ENCODE measurements around the gene C8B. TPM values are rescaled to one million over a fixed set of nuclear protein-coding genes. Genes with fewer than 3 reads are reported as not detected.

The C8B gene
- polyA plus RNA-seq, 1 donor from 2014 or later: not detected

DNA sequence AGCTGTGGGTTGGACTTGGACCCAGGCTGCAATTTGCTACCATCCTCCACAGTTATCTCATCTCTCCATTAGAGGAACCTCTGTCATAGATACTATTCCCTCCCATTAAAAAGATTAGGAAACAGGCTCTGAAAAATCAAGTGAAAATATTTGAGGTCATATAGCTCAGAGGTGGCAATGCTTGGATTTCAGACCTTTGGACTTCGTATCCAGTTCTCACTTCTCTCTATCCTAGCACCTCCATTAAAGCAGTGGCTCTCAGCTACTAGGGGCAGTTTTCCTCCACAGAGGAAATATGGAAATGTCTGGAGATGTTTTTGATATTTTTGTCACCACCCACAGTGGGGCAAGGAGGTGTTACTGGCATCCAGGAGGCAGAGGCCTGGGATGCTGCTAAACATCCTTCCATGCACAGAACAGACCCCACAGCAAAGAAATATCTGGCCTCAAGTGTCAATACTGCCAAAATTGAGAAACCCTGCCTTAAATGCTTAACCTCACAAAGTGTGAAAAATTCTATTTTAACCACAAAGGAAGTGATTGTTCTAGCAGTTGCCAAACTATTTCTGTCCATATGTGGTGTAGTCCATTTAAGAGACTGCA, 57.1 kb downstream of the C8B start:
- no peak for TF ChIP-seq RAD21 (conservative IDR thresholded peaks at IDR 0.05)

DNA sequence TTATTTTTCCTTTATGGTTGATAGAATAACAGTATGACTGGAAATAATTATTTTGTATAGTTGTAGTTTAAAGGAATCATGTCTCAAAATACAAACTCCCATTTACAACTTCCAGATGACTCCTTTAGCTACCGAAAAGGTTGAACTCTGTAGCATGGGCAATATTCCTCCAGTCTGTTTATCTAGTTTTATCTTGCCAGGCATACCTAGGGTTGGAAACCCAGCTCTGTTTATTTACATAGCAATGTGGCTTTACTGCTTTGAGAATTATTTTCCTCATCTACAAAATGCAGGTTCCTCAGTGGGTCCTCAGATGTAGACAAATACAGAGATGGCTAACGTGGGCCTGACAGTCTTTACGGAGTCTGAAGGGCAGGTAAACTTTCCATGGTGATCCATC, 60.1 kb downstream of the C8B start:
- Histone ChIP-seq H2AFZ (ENCODE audit: low read depth, low read length) (no peak overlapping the region), H3K4me3 (ENCODE audit: low read length) (no peak overlapping the region), H3K4me2 (ENCODE audit: low read length) (no peak overlapping the region), H3F3A (ENCODE audit: insufficient read depth, low read length, poor library complexity, severe bottlenecking) (no peaks in the 10 kb centered on the region), H3K9me3 (ENCODE audit: low read length) (no peaks in the 10 kb centered on the region), H3K79me2 (replicated peaks; ENCODE audit: insufficient read depth, low read length) (no peaks in the 10 kb centered on the region), H3K27me3 (ENCODE audit: insufficient read depth, low read depth, low read length) (no peaks in the 10 kb centered on the region), H3K27ac (ENCODE audit: low read length) (no peak overlapping the region), H3K36me3 (ENCODE audit: insufficient read depth, low read length) (no peaks in the 10 kb centered on the region), H4K20me1 (ENCODE audit: insufficient read depth) (no peaks in the 10 kb centered on the region), H3K9me2 (ENCODE audit: insufficient read depth, low read length) (no peaks in the 10 kb centered on the region), H3K9ac (ENCODE audit: low read length) (no peak overlapping the region)
- no peak for TF ChIP-seq EP300 (conservative IDR thresholded peaks at IDR 0.05; ENCODE audit: poor library complexity, severe bottlenecking)
- no peak for TF ChIP-seq RAD21 (conservative IDR thresholded peaks at IDR 0.05)
- no peak for TF ChIP-seq SMC3 (conservative IDR thresholded peaks at IDR 0.05; ENCODE audit: poor library complexity)
- TF ChIP-seq POLR2AphosphoS5 (IDR thresholded peaks at IDR 0.05): no peak
- TF ChIP-seq, protein P1, sequence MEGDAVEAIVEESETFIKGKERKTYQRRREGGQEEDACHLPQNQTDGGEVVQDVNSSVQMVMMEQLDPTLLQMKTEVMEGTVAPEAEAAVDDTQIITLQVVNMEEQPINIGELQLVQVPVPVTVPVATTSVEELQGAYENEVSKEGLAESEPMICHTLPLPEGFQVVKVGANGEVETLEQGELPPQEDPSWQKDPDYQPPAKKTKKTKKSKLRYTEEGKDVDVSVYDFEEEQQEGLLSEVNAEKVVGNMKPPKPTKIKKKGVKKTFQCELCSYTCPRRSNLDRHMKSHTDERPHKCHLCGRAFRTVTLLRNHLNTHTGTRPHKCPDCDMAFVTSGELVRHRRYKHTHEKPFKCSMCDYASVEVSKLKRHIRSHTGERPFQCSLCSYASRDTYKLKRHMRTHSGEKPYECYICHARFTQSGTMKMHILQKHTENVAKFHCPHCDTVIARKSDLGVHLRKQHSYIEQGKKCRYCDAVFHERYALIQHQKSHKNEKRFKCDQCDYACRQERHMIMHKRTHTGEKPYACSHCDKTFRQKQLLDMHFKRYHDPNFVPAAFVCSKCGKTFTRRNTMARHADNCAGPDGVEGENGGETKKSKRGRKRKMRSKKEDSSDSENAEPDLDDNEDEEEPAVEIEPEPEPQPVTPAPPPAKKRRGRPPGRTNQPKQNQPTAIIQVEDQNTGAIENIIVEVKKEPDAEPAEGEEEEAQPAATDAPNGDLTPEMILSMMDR (IDR thresholded peaks at IDR 0.05; ENCODE audit: poor library complexity, severe bottlenecking): no peak
- TF ChIP-seq, protein P2, sequence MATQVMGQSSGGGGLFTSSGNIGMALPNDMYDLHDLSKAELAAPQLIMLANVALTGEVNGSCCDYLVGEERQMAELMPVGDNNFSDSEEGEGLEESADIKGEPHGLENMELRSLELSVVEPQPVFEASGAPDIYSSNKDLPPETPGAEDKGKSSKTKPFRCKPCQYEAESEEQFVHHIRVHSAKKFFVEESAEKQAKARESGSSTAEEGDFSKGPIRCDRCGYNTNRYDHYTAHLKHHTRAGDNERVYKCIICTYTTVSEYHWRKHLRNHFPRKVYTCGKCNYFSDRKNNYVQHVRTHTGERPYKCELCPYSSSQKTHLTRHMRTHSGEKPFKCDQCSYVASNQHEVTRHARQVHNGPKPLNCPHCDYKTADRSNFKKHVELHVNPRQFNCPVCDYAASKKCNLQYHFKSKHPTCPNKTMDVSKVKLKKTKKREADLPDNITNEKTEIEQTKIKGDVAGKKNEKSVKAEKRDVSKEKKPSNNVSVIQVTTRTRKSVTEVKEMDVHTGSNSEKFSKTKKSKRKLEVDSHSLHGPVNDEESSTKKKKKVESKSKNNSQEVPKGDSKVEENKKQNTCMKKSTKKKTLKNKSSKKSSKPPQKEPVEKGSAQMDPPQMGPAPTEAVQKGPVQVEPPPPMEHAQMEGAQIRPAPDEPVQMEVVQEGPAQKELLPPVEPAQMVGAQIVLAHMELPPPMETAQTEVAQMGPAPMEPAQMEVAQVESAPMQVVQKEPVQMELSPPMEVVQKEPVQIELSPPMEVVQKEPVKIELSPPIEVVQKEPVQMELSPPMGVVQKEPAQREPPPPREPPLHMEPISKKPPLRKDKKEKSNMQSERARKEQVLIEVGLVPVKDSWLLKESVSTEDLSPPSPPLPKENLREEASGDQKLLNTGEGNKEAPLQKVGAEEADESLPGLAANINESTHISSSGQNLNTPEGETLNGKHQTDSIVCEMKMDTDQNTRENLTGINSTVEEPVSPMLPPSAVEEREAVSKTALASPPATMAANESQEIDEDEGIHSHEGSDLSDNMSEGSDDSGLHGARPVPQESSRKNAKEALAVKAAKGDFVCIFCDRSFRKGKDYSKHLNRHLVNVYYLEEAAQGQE (IDR thresholded peaks at IDR 0.05; ENCODE audit: borderline replicate concordance): no peak
- no peak for TF ChIP-seq TAF1 (IDR thresholded peaks at IDR 0.05; ENCODE audit: low read depth)
- TF ChIP-seq MXI1 (conservative IDR thresholded peaks at IDR 0.05; ENCODE audit: poor library complexity, severe bottlenecking): no peak
- TF ChIP-seq EZH2 (IDR thresholded peaks at IDR 0.05; ENCODE audit: borderline replicate concordance, insufficient read depth, low read length, poor library complexity, severe bottlenecking): no peak

More for the DNA sequence above, 57.1 kb downstream of the C8B start:
- H3K27ac ChIP-seq (ENCODE audit: low read length): no peak overlapping the region
- H3K4me3 ChIP-seq (ENCODE audit: low read length): no peak overlapping the region
- H3K27me3 ChIP-seq (ENCODE audit: insufficient read depth, low read depth, low read length): no peaks in the 10 kb centered on the region
- no peaks in the 10 kb centered on the region for H3K36me3 ChIP-seq (ENCODE audit: insufficient read depth, low read length)
- no peaks in the 10 kb centered on the region for H4K20me1 ChIP-seq (ENCODE audit: insufficient read depth)
- no peaks in the 10 kb centered on the region for H3K79me2 ChIP-seq (replicated peaks; ENCODE audit: insufficient read depth, low read length)
- no peaks in the 10 kb centered on the region for H3K9me2 ChIP-seq (ENCODE audit: insufficient read depth, low read length)
- H3F3A ChIP-seq (ENCODE audit: insufficient read depth, low read length, poor library complexity, severe bottlenecking): no peaks in the 10 kb centered on the region
- H3K9ac ChIP-seq (ENCODE audit: low read length): no peak overlapping the region
- no peak overlapping the region for H2AFZ ChIP-seq (ENCODE audit: low read depth, low read length)
- no peak overlapping the region for H3K4me2 ChIP-seq (ENCODE audit: low read length)
- no peaks in the 10 kb centered on the region for H3K9me3 ChIP-seq (ENCODE audit: low read length)
